ENCODE data around the gene GSTA5.
"Not testable (repeated sequence)": the region's sequence is repeated elsewhere in the genome, so short reads cannot be mapped to it uniquely, and the experiment has no call there.

Gene GSTA5

DNA sequence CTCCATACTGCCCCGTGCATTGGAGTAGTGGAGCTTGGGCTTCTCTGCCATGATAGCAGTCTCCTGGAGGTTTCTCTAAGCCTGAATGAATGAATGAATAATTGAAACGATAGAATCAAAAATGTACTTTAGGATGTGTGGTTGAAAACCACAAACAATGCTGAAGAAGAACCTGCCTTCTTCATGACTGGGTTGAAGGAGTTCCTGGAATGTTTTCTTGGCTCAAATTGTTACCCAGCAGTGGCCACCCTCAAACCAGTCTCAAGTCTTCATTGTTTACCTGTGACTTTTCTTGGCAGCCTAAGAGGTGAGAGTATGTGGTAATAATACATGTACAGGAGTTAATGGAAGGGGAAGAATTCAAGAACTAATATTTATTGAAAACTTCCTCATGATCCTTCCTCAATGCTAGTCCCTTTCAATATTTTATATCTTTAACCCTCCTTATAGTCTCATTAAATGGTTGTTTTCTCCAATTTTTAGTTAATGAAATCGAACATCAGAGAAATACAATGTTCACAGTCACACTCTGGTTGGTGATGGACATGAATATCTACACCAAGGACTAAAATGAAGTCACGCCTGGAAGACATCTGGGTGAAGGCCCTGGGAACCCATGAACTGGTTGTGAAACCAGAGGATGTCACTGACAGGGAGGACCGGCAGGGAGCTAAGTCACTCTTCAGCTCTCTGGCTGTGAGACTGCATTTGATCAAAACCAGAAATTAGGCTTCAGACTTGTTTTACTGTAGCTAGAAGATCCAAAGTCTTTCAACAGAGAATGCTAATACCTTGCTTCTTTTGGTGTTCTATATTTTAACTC lies at the start of gene GSTA5:
Gene GSTA5 (minus strand): TSS at position 51 of the 823 bp plus-strand sequence.
- DNase-seq (ENCODE audit: low read depth, low spot score), result no peak

DNA sequence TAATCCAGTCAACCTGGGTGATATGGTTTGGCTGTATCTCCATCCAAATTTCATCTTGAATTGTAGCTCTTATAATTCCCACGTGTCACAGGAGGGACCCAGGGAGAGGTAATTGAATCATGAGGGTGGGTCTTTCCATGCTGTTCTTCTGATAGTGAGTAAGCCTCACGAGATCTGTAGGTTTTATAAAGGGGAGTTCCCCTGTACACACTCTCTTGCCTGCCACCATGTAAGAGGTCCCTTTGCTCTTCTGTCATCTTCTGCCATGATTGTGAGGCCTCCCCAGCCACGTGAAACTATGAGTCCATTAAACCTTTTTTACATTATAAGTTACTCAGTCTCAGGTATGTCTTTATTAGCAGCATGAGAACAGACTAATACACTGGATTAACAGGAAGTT lies 49.4 kb upstream of the GSTA5 start:
- DNase-seq (ENCODE audit: low read depth, low spot score), result no peak

DNA sequence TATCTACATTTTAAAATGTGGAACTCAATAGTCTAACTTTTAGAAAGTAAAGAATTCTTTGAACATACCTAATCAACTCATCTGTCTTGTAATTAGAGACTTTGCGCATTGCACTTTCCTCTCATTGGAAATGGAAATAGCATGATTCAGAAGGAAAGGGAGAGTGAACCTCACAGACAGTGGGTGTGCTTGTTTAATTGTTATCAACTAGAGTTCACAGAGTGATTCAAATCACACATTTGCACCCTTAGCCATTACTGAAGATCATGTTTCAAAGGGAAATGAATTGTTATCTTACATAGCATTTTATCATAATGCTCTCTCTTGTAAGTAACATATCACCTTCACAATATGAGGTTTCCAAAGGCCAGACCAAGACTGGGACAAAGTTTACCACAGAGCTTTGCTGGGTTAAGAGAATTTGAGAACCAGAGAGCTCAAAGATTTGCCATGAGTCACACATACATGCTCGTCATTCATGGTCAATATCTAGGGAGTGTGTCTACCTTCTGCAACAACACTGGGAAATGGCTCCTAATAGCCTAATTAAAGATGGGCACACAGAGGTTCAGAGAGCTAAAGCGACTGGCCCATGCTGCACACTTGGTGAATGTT lies 47.4 kb upstream of the GSTA5 start:
- DNase-seq (ENCODE audit: low read depth, low spot score), result no peak

DNA sequence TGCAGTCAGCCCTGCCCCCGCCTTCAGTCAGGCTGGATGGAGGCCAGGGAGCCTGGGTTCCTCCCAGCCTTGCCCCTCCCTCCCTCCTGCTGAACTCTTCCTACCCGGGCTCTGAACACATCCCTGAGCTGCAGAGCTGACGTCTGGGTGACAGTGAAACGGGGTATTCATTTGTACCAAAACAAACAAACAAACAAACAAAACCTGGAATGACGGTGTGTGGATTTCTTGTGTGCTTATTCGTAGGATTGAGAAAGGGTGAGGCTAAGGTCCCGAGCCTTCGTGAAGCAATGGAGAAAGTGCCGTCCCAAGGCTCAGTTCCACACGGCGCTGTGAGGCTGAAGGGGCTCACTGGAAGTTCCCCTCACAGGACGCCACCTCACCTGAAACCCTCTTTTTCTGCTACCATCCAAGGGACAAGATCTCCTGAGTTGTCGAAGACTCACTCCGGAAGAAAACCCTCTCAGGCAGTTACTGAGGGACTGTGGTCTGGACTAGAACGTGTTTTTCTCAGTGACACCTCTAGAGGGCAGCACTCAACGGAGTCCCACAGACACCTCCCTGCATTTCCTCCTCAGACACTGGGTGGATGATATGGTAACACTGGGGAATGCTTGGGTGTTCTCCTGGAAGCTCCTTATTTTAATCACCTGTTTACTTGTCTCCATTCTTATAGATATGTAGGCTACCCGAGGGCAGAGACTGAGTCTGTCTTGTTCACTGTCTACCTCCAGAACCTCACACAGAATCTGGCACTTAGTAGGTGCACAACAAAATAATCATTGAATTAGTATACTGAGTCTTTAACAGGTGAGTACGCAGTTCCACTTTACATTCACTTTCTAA lies 41.6 kb upstream of the GSTA5 start:
- DNase-seq (ENCODE audit: low read depth, low spot score), result peak; percentile 25

DNA sequence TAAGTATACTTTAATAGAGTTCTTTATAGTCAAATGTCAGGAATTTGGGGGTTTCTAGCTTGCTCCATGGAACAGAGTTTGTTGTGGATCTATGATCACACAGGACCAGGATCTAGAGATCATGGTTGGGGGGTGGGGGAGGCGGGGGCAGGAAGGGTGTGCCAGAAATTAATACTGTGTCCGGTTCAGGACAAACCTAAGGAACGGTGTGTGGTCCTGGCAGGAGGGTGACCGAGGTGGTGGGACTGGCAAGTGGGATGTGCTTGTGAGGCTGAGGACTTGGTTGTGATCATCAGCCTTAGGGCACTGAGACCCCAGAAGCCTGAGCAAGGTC lies 41.0 kb upstream of the GSTA5 start:
- no peak for DNase-seq (ENCODE audit: low read depth, low spot score)

DNA sequence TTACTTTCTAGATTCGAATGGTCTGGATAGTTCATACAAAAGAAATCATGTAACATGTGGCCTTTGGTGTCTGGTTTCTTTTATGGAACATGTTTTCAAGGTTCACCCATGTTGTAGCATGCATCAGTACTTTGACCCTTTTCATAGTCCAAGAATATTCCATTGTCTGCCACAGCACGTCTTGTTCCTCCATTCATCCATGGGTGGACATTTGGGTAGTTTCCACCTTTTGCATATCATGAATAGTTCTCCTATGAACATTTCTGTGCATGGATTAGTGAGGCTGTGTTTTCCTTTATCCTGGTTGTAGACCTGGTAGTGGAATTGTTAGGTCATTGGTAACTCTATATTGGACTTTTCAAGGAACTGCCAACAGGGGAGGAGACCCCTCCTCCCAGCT lies 37.2 kb upstream of the GSTA5 start:
- DNase-seq (ENCODE audit: low read depth, low spot score), result no peak

DNA sequence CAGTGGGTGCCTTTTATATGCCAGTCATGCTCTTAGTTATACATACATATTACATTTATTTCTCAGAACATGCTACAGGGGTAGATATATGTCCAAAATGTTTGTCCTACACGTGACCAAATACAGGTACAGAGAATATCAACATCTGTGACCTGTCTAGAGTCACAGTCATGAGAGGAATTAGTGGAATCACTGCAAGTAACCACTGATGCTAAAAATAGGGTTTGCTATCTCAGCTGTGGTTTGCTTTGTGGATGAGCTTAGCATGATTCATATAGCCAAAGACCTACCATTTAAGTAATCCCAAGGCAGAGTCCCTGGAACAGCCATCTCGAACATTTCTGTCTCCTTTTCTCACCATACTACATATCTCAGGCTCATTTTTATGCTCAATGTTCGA lies 36.6 kb upstream of the GSTA5 start:
- DNase-seq (ENCODE audit: low read depth, low spot score), result no peak

DNA sequence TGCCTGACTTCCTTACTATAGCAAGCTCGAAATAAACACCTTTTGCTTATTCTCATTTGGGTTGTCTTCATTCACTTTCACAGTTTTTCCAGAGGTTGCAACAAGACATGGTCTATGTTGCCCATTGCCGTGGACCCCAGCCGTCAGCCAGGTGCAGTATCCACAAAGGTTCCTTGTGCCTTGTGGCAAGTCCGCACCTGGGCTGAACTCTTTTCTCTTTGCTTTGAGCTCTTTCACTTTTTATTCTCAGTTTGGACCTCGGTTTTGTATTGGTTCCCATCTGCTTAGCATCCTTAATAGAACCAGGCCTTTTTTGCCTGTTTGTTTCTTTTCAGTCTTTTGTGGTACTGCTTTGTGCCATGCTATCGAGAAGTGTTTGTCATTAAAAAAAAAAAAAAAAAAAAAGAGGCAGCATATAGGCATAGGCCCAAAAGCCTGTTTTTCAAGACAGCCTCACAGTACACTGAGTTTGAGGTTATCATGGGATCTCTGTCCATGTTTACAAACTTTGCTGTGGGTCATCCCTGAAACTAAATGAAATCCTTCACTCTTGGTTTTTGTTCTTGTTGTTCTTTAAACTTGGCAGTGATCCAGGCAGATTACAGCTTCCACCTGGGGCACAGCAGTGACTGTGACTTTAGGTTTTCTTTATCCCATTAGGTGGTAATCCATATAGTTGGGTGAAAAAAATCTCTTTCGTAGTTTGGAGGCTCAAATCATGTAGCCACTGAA lies 35.6 kb upstream of the GSTA5 start:
- DNase-seq (ENCODE audit: low read depth, low spot score), result no peak

DNA sequence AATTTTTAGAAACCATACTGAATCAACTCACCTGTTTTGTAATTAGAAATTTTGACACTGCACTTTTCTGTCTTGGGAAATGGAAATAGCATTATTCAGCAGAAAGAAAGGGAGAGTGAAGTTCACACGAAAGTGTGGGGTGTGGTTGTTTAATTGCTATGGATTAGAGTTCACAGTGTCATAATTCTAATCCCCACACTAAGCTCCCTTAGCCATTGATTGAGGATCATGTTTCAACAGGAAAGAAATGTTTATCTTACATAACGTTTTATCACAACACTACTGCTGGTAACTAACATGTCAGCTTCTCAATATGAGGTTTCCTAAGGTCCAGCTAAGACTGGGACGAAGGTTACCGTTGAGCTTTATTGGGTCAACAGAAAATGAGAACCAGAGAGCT lies 31.4 kb upstream of the GSTA5 start:
- no peak for DNase-seq (ENCODE audit: low read depth, low spot score)

DNA sequence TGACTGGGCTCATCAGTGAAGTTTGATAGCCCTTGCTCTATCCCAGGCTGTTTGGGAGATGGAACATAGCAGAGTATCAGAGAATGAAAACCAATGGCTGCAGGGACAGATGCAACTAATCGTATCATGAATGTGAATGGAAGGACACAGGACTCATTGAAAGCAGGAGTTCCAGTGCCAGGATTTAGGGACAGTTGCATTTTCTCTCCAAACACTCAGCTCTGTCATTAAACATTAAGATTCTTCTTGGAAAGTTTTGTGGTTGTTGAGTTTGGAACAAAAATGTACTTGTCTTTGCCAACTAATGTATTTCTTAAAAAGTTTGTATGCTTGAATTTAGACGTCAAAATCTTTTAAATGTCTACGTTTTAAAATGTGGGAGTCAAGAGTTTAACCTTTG lies 31.0 kb upstream of the GSTA5 start:
- no peak for DNase-seq (ENCODE audit: low read depth, low spot score)

DNA sequence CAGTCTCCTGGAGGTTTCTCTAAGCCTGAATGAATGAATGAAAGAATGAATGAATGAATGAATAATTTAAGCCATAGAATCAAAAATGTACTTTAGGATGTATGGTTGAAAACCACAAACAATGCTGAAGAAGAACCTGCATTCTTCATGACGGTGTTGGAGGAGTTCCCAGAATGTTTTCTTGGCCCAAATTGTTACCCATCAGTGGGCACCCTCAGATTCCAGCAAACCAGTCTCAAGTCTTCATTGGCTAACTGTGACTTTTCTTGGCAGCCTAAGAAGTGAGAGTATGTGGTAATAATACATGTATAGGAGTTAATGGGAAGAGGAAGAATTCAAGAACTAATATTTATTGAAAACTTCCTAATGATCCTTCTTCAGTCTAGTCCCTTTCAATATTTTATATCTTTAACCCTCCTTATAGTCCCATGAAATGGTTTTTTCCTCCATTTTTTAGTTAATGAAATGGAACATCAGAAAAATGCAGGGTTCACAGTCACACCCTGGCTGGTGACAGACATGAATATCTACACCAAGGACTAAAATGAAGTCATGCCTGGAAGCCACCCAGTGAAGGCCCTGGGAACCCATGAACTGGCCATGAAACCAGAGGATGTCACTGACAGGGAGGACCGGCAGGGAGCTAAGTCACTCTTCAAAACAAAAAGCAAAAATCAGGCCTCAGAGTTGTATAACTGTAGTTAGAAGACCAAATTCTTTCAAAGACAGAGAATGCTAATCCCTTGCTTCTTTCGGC lies 29.9 kb upstream of the GSTA5 start:
- DNase-seq (ENCODE audit: low read depth, low spot score), result not testable (repeated sequence)

DNA sequence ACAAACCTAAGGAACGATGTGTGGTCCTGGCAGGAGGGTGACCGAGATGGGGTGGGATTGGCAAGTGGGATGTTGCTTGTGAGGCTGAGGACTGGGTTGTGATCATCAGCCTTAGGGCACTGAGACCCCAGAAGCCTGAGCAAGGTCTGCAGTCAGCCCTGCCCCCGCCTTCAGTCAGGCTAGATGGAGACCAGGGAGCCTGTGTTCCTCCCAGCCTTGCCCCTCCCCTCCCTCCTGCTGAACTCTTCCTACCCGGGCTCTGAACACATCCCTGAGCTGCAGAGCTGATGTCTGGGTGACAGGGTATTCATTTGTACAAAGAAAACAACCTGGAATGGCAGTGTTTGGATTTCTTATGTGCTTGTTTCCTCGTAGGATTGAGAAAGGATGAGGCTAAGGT lies 28.3 kb upstream of the GSTA5 start:
- DNase-seq (ENCODE audit: low read depth, low spot score), result not testable (repeated sequence)

DNA sequence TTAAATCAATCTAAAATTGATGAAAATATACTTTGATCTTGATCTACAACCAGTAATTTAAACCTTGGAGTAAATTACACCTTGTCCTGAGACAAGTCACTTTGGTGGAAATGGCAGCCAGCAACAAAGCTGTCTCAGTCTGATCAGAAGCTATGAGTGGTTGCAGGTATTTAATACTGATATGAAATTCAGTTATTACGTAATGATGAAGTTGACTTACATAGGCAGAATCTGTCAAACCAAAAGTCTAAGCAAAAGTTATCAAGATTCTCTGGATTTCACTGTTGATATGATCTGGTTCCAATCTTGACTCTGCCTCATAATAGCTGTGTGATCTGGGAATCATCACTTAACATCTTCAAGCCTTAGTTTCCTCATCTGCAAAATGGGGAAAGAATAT lies 27.6 kb upstream of the GSTA5 start:
- no peak for DNase-seq (ENCODE audit: low read depth, low spot score)

DNA sequence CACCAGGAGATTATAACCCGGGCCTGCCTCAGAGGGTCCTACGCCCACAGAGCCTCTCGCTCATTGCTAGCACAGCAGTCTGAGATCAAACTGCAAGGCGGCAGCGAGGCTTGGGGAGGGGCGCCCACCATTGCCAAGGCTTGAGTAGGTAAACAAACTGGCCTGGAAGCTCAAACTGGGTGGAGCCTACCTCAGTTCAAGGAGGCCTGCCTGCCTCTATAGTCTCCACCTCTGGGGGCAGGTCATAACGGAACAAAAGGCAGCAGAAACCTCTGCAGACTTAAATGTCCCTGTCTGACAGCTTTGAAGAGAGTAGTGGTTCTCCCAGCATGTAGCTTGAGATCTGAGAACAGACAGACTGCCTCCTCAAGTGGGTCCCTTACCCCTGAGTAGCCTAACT lies 20.5 kb upstream of the GSTA5 start:
- DNase-seq (ENCODE audit: low read depth, low spot score), result not testable (repeated sequence)

DNA sequence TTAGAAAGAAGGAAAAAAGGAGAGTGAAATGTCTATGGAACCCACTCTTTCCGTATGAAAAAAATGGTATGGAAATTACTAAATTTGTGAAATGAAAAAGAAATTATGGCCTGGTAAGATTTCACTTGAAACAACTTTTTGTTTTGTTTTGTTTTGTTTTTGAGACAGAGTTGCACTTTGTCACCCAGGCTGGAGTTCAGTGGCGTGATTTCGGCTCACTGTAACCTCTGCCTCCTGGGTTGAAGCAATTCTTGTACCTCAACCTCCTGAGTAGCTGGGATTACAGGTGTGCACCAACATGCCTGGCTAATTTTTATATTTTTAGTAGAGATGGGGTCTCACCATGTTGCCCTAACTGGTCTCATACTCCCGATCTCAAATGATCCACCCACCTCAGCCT lies 17.8 kb upstream of the GSTA5 start:
- DNase-seq (ENCODE audit: low read depth, low spot score), result no peak

DNA sequence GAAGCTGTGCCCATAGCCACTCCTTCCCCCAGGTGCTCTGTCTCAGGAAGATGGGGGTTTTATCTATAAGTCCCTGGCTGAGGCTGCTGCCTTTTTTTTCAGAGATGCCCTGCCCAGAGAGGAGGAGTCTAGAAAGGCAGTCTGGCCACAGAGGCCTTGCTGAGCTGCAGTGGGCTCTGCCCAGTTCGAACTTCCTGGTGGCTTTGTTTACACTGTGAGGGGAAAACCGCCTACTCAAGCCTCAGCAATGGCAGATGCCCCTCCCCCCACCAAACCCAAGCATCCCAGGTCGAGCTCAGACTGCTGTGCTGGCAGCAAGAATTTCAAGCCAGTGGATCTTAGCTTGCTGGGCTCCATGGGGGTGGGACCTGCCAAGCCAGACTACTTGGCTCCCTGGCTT lies 15.5 kb upstream of the GSTA5 start:
- DNase-seq (ENCODE audit: low read depth, low spot score), result not testable (repeated sequence)

DNA sequence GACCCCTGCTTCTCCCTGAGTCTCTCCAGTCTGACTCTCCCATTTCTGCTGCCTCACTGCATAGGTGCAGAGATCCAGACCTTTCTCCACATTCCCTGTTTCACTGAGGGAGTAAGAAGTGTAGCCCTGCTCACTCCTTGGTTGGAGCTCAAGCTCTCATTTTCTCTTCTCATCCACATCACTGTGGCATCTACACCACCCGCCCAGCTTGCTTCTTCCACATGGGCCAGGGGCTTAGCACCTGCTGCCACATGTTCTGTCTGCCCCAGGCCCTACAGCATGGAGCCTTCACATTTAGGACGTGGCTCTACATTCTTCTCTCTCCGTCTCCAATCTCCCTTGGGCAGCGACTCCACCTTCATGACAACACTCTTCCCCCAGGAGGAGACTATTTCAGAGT lies 8.5 kb upstream of the GSTA5 start:
- no peak for DNase-seq (ENCODE audit: low read depth, low spot score)

DNA sequence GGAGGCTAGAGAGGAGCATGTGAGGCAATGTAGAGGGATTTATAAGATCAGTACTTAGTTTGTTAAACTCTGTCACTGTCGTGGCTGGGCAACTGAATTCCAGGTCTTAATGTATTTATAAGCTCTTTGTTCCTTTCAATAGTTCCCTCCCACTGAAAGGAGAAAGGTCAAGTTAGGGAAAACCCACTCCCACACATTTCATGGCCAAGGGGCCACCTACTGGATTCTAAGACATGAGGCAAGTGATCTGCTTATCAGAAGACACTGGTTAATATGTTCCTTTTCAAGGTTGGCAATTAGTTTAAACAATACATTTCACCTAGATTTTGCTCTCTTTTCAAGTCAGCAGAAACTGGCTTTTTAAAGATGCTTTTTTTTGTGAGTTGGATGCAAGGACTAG lies 5.4 kb upstream of the GSTA5 start:
- no peak for DNase-seq (ENCODE audit: low read depth, low spot score)

DNA sequence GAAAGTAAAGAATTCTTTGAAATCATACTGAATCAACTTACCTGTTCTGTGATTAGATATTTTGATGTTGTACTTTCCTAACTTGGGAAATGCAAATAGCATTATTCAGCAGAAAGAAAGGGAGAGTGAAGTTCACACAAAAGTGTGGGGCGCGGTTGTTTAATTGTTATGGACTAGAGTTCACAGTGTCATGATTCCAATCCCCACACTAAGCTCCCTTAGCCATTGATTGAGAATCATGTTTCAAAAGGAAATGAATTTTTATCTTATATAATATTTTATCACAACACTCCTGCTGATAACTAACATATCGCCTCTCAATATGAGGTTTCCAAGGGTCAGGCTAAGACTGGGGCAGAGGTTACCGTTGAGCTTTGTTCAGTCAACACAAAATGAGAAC lies 3.0 kb upstream of the GSTA5 start:
- DNase-seq (ENCODE audit: low read depth, low spot score), result no peak

DNA sequence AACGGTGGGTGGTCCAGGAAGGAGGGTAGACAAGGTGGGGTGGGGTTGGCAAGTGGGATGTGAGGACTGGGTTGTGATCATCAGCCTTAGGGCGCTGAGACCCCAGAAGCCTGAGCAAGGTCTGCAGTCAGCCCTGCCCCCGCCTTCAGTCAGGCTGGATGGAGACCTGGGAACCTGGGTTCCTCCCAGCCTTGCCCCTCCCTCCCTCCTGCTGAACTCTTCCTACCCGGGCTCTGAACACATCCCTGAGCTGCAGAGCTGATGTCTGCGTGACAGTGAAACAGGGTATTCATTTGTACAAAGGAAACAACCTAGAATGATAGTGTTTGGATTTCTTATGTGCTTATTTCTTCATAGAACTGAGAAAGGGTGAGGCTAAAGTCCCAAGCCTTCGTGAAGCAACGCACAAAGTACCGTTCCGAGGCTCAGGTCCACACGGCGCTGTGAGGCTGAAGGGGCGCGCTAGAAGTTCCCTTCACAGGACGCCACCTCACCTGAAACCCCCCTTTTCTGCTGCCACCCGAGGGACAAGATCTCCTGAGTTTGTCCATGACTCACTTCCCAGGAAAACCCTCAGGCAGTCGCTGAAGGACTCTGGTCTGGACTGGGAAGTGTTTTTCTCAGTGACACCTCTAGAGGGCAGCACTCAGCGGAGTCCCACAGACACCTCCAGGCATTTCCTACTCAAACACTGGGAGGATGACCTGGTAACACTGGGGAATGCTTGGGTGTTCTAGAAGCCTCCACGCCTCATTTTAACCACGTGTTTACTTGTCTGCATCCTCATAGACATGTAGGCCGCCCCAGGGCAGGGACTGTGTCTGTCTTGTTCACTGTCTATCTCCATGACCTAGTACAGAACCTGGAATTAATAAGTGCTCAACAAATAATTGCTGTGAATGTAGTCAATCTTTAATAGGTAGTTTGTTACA lies 1.2 kb downstream of the GSTA5 start:
- DNase-seq (ENCODE audit: low read depth, low spot score), result no peak
